ENCODE data around the gene HAPLN3.

DNA sequence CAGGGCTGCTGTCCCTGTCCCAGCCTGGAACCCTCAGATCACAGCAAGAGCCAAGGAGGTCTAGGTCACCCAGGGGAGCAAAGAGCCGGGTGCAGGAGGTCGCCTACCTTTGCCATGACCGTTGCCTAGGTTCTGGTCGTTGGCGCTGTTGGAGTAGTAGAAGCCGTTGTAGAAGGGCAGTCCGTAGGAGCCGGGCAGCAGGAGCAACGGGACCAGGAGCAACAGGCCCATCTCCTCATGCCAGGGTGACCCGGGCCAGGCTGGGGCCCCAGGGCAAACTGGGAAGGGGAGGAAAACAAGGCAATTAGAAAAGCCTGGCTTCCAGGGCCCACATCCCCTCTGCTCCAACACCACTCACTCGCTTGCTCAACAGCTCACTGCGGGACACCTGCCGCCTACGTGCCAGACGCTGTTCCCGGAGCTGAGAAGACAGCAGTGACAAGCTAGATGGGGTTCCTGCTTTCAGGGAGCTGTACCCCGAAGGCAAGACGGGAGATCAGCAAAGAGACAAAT, 8.2 kb downstream of the HAPLN3 start:
- no peak for TF ChIP-seq CTCF (IDR thresholded peaks at IDR 0.05; ENCODE audit: poor library complexity)
- TF ChIP-seq EZH2phosphoT487 (IDR thresholded peaks at IDR 0.05; ENCODE audit: low read depth, severe bottlenecking, unreplicated experiment): no peak
